ENCODE results near the gene CERS2. TPM values are rescaled to one million over a fixed set of nuclear protein-coding genes. Genes with fewer than 3 reads are reported as not detected.

CERS2 gene
- total and polyA plus RNA-seq, 2 of the 13 experiments (the other 11 are each of a cell fraction or from before 2014, with no cell fraction given): 269 to 298 TPM

- TF ChIP-seq ZNF687 (CRISPR knock-in tag; IDR thresholded peaks at IDR 0.05) (peak; percentile 72), ZNF619 (CRISPR knock-in tag; IDR thresholded peaks at IDR 0.05) (no peak), ZMYM2 (CRISPR knock-in tag; IDR thresholded peaks at IDR 0.05) (no peak), KLF13 (CRISPR knock-in tag; IDR thresholded peaks at IDR 0.05) (no peak), ZNF530 (CRISPR knock-in tag; IDR thresholded peaks at IDR 0.05; ENCODE audit: low read depth) (no peak), LCORL (IDR thresholded peaks at IDR 0.05) (no peak), LCORL (CRISPR knock-in tag; IDR thresholded peaks at IDR 0.05) (no peak), NR2F1 (CRISPR knock-in tag; IDR thresholded peaks at IDR 0.05) (no peak), SNAPC4 (CRISPR knock-in tag; IDR thresholded peaks at IDR 0.05) (0 out of 2 replicates have a peak, but pooled peaks have one; percentile 42), ZNF317 (CRISPR knock-in tag; IDR thresholded peaks at IDR 0.05) (no peak), DNMT3B (CRISPR knock-in tag; conservative IDR thresholded peaks at IDR 0.05) (0 out of 2 replicates have a peak, but pooled peaks have one; percentile 26), MAFF (IDR thresholded peaks at IDR 0.05; ENCODE audit: low read depth, low read length) (no peak), ZBED4 (CRISPR knock-in tag; IDR thresholded peaks at IDR 0.05; ENCODE audit: borderline replicate concordance) (no peak), CEBPG (CRISPR knock-in tag; IDR thresholded peaks at IDR 0.05) (0 out of 2 replicates have a peak, but pooled peaks have one; percentile 22), PHB2 (IDR thresholded peaks at IDR 0.05; ENCODE audit: partially characterized antibody) (no peak)
Observed at GRCh38 chr1:150979092-150980056, 4.7 kb upstream of the CERS2 start (continued).
